Measurements from ENCODE around the gene PPARG. TPM values are rescaled to one million over a fixed set of nuclear protein-coding genes. Genes with fewer than 3 reads are reported as not detected.

Gene PPARG
- total and polyA plus RNA-seq, 2 of the 13 experiments (the other 11 are each of a cell fraction or from before 2014, with no cell fraction given) = 13.9 to 58.3 TPM

DNA sequence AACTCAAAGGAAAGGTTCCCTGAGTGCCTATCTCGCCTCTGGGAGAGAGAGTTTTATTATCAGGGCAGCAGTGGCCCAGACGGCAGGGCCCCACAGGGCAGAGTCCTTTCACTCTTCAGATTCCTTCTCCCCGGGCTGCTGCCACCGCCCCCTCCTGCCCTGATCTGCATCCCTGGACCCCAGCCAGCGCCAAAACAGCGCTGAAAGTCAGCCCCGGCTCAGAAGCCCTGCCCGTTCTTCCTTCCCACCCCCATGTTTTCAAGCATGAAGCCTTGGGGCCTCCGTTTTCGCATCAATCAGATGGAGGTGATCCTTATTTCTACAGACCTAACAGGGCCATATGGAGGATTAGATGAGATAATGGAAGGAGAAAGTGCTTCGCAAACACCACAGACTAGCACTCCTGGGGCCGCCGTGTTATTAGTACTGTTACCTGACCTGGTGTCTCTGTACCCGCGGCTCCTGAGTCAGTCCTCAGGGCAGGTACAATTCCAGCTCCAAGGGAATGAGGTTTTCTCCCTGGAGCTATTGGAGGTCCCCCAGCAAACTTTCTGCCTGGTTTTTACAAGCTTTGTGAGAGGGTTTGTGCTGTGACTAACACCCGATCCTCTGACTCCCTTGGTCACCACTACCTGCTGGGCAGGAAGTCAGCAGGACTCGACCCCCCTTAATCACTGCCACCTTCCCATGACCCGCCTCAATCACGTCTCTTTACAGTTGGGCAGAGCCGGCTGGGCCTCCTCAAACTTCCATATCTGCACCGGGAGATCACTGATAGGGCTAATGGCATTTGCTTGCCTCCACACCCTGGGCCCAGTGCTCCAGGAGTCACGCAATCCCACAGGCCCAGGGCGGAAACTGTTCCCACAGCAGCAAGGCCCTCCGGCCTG is 156.0 kb downstream of the PPARG start (continued):
- TF ChIP-seq HIVEP1 (CRISPR knock-in tag; IDR thresholded peaks at IDR 0.05) = no peak; the same call in 1 of the 2 replicates
- no peak for TF ChIP-seq ZNF3 (CRISPR knock-in tag; IDR thresholded peaks at IDR 0.05)
- TF ChIP-seq ZBTB7A (CRISPR knock-in tag; IDR thresholded peaks at IDR 0.05) = no peak
- TF ChIP-seq ZNF263 (CRISPR knock-in tag; IDR thresholded peaks at IDR 0.05) = peak; percentile 61
- no peak for TF ChIP-seq CAMTA2 (CRISPR knock-in tag; IDR thresholded peaks at IDR 0.05; ENCODE audit: borderline replicate concordance)
- TF ChIP-seq, protein P1, sequence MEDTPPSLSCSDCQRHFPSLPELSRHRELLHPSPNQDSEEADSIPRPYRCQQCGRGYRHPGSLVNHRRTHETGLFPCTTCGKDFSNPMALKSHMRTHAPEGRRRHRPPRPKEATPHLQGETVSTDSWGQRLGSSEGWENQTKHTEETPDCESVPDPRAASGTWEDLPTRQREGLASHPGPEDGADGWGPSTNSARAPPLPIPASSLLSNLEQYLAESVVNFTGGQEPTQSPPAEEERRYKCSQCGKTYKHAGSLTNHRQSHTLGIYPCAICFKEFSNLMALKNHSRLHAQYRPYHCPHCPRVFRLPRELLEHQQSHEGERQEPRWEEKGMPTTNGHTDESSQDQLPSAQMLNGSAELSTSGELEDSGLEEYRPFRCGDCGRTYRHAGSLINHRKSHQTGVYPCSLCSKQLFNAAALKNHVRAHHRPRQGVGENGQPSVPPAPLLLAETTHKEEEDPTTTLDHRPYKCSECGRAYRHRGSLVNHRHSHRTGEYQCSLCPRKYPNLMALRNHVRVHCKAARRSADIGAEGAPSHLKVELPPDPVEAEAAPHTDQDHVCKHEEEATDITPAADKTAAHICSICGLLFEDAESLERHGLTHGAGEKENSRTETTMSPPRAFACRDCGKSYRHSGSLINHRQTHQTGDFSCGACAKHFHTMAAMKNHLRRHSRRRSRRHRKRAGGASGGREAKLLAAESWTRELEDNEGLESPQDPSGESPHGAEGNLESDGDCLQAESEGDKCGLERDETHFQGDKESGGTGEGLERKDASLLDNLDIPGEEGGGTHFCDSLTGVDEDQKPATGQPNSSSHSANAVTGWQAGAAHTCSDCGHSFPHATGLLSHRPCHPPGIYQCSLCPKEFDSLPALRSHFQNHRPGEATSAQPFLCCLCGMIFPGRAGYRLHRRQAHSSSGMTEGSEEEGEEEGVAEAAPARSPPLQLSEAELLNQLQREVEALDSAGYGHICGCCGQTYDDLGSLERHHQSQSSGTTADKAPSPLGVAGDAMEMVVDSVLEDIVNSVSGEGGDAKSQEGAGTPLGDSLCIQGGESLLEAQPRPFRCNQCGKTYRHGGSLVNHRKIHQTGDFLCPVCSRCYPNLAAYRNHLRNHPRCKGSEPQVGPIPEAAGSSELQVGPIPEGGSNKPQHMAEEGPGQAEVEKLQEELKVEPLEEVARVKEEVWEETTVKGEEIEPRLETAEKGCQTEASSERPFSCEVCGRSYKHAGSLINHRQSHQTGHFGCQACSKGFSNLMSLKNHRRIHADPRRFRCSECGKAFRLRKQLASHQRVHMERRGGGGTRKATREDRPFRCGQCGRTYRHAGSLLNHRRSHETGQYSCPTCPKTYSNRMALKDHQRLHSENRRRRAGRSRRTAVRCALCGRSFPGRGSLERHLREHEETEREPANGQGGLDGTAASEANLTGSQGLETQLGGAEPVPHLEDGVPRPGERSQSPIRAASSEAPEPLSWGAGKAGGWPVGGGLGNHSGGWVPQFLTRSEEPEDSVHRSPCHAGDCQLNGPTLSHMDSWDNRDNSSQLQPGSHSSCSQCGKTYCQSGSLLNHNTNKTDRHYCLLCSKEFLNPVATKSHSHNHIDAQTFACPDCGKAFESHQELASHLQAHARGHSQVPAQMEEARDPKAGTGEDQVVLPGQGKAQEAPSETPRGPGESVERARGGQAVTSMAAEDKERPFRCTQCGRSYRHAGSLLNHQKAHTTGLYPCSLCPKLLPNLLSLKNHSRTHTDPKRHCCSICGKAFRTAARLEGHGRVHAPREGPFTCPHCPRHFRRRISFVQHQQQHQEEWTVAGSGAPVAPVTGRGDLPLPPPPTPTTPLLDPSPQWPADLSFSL (CRISPR knock-in tag; IDR thresholded peaks at IDR 0.05) = no peak
- TF ChIP-seq DMTF1 (CRISPR knock-in tag; IDR thresholded peaks at IDR 0.05) = no peak
- peak; percentile 26 for TF ChIP-seq XRCC5 (optimal IDR thresholded peaks at IDR 0.05; ENCODE audit: low read length)
- TF ChIP-seq, protein P2, sequence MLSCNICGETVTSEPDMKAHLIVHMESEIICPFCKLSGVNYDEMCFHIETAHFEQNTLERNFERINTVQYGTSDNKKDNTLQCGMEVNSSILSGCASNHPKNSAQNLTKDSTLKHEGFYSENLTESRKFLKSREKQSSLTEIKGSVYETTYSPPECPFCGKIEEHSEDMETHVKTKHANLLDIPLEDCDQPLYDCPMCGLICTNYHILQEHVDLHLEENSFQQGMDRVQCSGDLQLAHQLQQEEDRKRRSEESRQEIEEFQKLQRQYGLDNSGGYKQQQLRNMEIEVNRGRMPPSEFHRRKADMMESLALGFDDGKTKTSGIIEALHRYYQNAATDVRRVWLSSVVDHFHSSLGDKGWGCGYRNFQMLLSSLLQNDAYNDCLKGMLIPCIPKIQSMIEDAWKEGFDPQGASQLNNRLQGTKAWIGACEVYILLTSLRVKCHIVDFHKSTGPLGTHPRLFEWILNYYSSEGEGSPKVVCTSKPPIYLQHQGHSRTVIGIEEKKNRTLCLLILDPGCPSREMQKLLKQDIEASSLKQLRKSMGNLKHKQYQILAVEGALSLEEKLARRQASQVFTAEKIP (CRISPR knock-in tag; IDR thresholded peaks at IDR 0.05; ENCODE audit: borderline replicate concordance) = no peak
- TF ChIP-seq SALL2 (CRISPR knock-in tag; IDR thresholded peaks at IDR 0.05) = 0 out of 2 replicates have a peak, but pooled peaks have one; percentile 36
- TF ChIP-seq ZNF570 (CRISPR knock-in tag; IDR thresholded peaks at IDR 0.05; ENCODE audit: borderline replicate concordance) = no peak
- TF ChIP-seq HES4 (CRISPR knock-in tag; IDR thresholded peaks at IDR 0.05; ENCODE audit: borderline replicate concordance) = no peak
- TF ChIP-seq, protein P3, sequence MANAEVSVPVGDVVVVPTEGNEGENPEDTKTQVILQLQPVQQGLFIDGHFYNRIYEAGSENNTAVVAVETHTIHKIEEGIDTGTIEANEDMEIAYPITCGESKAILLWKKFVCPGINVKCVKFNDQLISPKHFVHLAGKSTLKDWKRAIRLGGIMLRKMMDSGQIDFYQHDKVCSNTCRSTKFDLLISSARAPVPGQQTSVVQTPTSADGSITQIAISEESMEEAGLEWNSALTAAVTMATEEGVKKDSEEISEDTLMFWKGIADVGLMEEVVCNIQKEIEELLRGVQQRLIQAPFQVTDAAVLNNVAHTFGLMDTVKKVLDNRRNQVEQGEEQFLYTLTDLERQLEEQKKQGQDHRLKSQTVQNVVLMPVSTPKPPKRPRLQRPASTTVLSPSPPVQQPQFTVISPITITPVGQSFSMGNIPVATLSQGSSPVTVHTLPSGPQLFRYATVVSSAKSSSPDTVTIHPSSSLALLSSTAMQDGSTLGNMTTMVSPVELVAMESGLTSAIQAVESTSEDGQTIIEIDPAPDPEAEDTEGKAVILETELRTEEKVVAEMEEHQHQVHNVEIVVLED (CRISPR knock-in tag; IDR thresholded peaks at IDR 0.05; ENCODE audit: borderline replicate concordance) = peak; percentile 50; the same call in 1 of the 2 replicates
- peak; percentile 80 for TF ChIP-seq SALL1 (CRISPR knock-in tag; IDR thresholded peaks at IDR 0.05)
- no peak for TF ChIP-seq ZFP36L1 (CRISPR knock-in tag; IDR thresholded peaks at IDR 0.05)

All from HepG2 (cell line).